Activated T-cell treated with anti-CD3 and anti-CD28 coated beads, Interleukin-2, amount 50 U/mL, for 24 hours (primary cell): ENCODE measurements around the gene KCTD8.
A peak's percentile ranks its signal among the peaks of the same experiment; 100 is the strongest.

Experiments used
- DNase-seq: peaks from one replicate; pipeline ENCODE4 v3.0.0-alpha.2; 2020
- H3K27ac Mint-ChIP-seq: 2 replicates; pipeline ENCODE4 v1.8.0; 2020; ENCODE audit warnings: mild to moderate bottlenecking, mixed read lengths
- H3K27me3 Mint-ChIP-seq: 2 replicates; pipeline ENCODE4 v1.8.0; 2020; ENCODE audit warnings: mixed read lengths
- H3K36me3 Mint-ChIP-seq: 2 replicates; pipeline ENCODE4 v1.8.0; 2020; ENCODE audit warnings: low read depth, mixed read lengths
- H3K4me1 Mint-ChIP-seq: 2 replicates; pipeline ENCODE4 v1.8.0; 2020; ENCODE audit warnings: low read depth, mixed read lengths
- H3K4me3 Mint-ChIP-seq: 2 replicates; pipeline ENCODE4 v1.8.0; 2020; ENCODE audit warnings: mild to moderate bottlenecking, moderate library complexity, mixed read lengths
- H3K9me3 Mint-ChIP-seq: 2 replicates; pipeline ENCODE4 v1.8.0; 2020; ENCODE audit warnings: mixed read lengths

Gene KCTD8

GRCh38 chr4:44448521-44449461 lies at the start of gene KCTD8:
Gene KCTD8, minus strand, starts transcription at chr4:44448809.
- Mint-ChIP-seq H3K4me3 (peak within 1 kb of the TSS; percentile 57), H3K4me1 (peaks cover 19% of the 10 kb centered on the region), H3K27me3 (peaks cover 64% of the 10 kb centered on the region), H3K9me3 (no peaks in the 10 kb centered on the region), H3K36me3 (no peaks in the 10 kb centered on the region), H3K27ac (no peak within 1 kb of the TSS)
- peak; percentile 72 for DNase-seq

GRCh38 chr4:44494810-44495701 lies 46.4 kb upstream of the KCTD8 start:
- Mint-ChIP-seq H3K27ac (no peak overlapping the region), H3K4me1 (no peaks in the 10 kb centered on the region), H3K27me3 (no peaks in the 10 kb centered on the region), H3K9me3 (no peaks in the 10 kb centered on the region), H3K4me3 (no peak overlapping the region), H3K36me3 (no peaks in the 10 kb centered on the region)
- no peak for DNase-seq

- Mint-ChIP-seq H3K4me3 (no peak overlapping the region), H3K9me3 (no peaks in the 10 kb centered on the region), H3K36me3 (no peaks in the 10 kb centered on the region), H3K4me1 (no peaks in the 10 kb centered on the region), H3K27ac (no peak overlapping the region), H3K27me3 (no peaks in the 10 kb centered on the region)
- DNase-seq: no peak
These were observed 45.3 kb upstream of the KCTD8 start for GRCh38 chr4:44493924-44494323.

- peaks cover 9% of the 10 kb centered on the region for H3K9me3 Mint-ChIP-seq
- DNase-seq: no peak
- no peaks in the 10 kb centered on the region for H3K36me3 Mint-ChIP-seq
- H3K4me3 Mint-ChIP-seq: no peak overlapping the region
- H3K4me1 Mint-ChIP-seq: no peaks in the 10 kb centered on the region
- H3K27me3 Mint-ChIP-seq: no peaks in the 10 kb centered on the region
- no peak overlapping the region for H3K27ac Mint-ChIP-seq
These were observed 38.7 kb upstream of the KCTD8 start for GRCh38 chr4:44487341-44487740.

- Mint-ChIP-seq H3K36me3 (no peaks in the 10 kb centered on the region), H3K4me1 (no peaks in the 10 kb centered on the region), H3K27me3 (no peaks in the 10 kb centered on the region), H3K4me3 (no peak overlapping the region), H3K27ac (no peak overlapping the region), H3K9me3 (peaks cover 12% of the 10 kb centered on the region)
- no peak for DNase-seq
These were observed 31.1 kb upstream of the KCTD8 start for GRCh38 chr4:44479731-44480130.

- H3K4me1 Mint-ChIP-seq: no peaks in the 10 kb centered on the region
- H3K27ac Mint-ChIP-seq: no peak overlapping the region
- H3K9me3 Mint-ChIP-seq: no peaks in the 10 kb centered on the region
- H3K27me3 Mint-ChIP-seq: no peaks in the 10 kb centered on the region
- no peaks in the 10 kb centered on the region for H3K36me3 Mint-ChIP-seq
- no peak overlapping the region for H3K4me3 Mint-ChIP-seq
- DNase-seq: no peak
These were observed 13.7 kb upstream of the KCTD8 start for GRCh38 chr4:44462259-44462658.

GRCh38 chr4:44447563-44448504 lies 775 bp downstream of the KCTD8 start:
- H3K4me1 Mint-ChIP-seq: peaks cover 19% of the 10 kb centered on the region
- no peak overlapping the region for H3K27ac Mint-ChIP-seq
- DNase-seq: peak; percentile 34
- H3K36me3 Mint-ChIP-seq: no peaks in the 10 kb centered on the region
- no peaks in the 10 kb centered on the region for H3K9me3 Mint-ChIP-seq
- peaks cover 70% of the 10 kb centered on the region for H3K27me3 Mint-ChIP-seq
- peak overlapping the region; percentile 12 for H3K4me3 Mint-ChIP-seq

- Mint-ChIP-seq H3K4me3 (no peak overlapping the region), H3K36me3 (no peaks in the 10 kb centered on the region), H3K27ac (no peak overlapping the region), H3K4me1 (peaks cover 19% of the 10 kb centered on the region), H3K9me3 (no peaks in the 10 kb centered on the region), H3K27me3 (peaks cover 67% of the 10 kb centered on the region)
- DNase-seq: no peak
These were observed 1.6 kb downstream of the KCTD8 start for GRCh38 chr4:44446801-44447562.

- Mint-ChIP-seq H3K36me3 (no peaks in the 10 kb centered on the region), H3K9me3 (no peaks in the 10 kb centered on the region), H3K4me3 (no peak overlapping the region), H3K27me3 (peaks cover 59% of the 10 kb centered on the region), H3K4me1 (peaks cover 19% of the 10 kb centered on the region), H3K27ac (no peak overlapping the region)
- no peak for DNase-seq
These were observed 2.4 kb downstream of the KCTD8 start for GRCh38 chr4:44446191-44446590.

GRCh38 chr4:44438687-44439086 lies 9.9 kb downstream of the KCTD8 start:
- no peaks in the 10 kb centered on the region for H3K4me1 Mint-ChIP-seq
- peaks cover 13% of the 10 kb centered on the region for H3K27me3 Mint-ChIP-seq
- H3K27ac Mint-ChIP-seq: no peak overlapping the region
- no peaks in the 10 kb centered on the region for H3K36me3 Mint-ChIP-seq
- H3K4me3 Mint-ChIP-seq: no peak overlapping the region
- H3K9me3 Mint-ChIP-seq: no peaks in the 10 kb centered on the region
- DNase-seq: no peak

- Mint-ChIP-seq H3K27ac (no peak overlapping the region), H3K9me3 (no peaks in the 10 kb centered on the region), H3K4me1 (no peaks in the 10 kb centered on the region), H3K36me3 (no peaks in the 10 kb centered on the region), H3K4me3 (no peak overlapping the region), H3K27me3 (peaks cover 3% of the 10 kb centered on the region)
- no peak for DNase-seq
These were observed 14.4 kb downstream of the KCTD8 start for GRCh38 chr4:44434247-44434646.

GRCh38 chr4:44425614-44426208 lies 22.9 kb downstream of the KCTD8 start:
- no peak for DNase-seq
- Mint-ChIP-seq H3K27me3 (no peaks in the 10 kb centered on the region), H3K9me3 (no peaks in the 10 kb centered on the region), H3K27ac (no peak overlapping the region), H3K36me3 (no peaks in the 10 kb centered on the region), H3K4me1 (no peaks in the 10 kb centered on the region), H3K4me3 (no peak overlapping the region)

- Mint-ChIP-seq H3K27ac (no peak overlapping the region), H3K36me3 (no peaks in the 10 kb centered on the region), H3K4me3 (no peak overlapping the region), H3K9me3 (no peaks in the 10 kb centered on the region), H3K4me1 (no peaks in the 10 kb centered on the region), H3K27me3 (no peaks in the 10 kb centered on the region)
- DNase-seq: no peak
These were observed 25.7 kb downstream of the KCTD8 start for GRCh38 chr4:44422912-44423311.
